ENCODE data around the gene MAOA. TPM values are rescaled to one million over a fixed set of nuclear protein-coding genes. Genes with fewer than 3 reads are reported as not detected.

The MAOA gene
- total RNA-seq, 1 donor from 2014 or later: 1.8 TPM

GRCh38 chrX:43750248-43750676 is 94.2 kb downstream of the MAOA start:
- no peaks in the 10 kb centered on the region for H3K4me1 ChIP-seq (ENCODE audit: insufficient read depth, low read length)
- H3K4me2 ChIP-seq (ENCODE audit: low read length): no peak overlapping the region
- H3K36me3 ChIP-seq (ENCODE audit: insufficient read depth, low read length): no peaks in the 10 kb centered on the region
- no peak overlapping the region for H3K9ac ChIP-seq (ENCODE audit: low read length)
- H3K27ac Mint-ChIP-seq (ENCODE audit: unreplicated experiment): no peak overlapping the region
- TF ChIP-seq EZH2 (IDR thresholded peaks at IDR 0.05; ENCODE audit: insufficient read depth, low read length) (no peak), CTCF (IDR thresholded peaks at IDR 0.05; ENCODE audit: insufficient read depth, low read depth, low read length) (peak; percentile 27)
- no peaks in the 10 kb centered on the region for H4K20me1 ChIP-seq (ENCODE audit: insufficient read depth, low read length)
- H3K4me3 Mint-ChIP-seq (ENCODE audit: unreplicated experiment): no peak overlapping the region
- FAIRE-seq (peak; percentile 62), DNase-seq (ENCODE audit: low read depth) (peak; percentile 25)
- H3K9me3 ChIP-seq (ENCODE audit: insufficient read depth, low read depth, low read length): no peaks in the 10 kb centered on the region
- H3K4me1 Mint-ChIP-seq (ENCODE audit: low read depth, unreplicated experiment): peaks cover 3% of the 10 kb centered on the region
- H3K27me3 Mint-ChIP-seq (ENCODE audit: low read depth, unreplicated experiment): no peaks in the 10 kb centered on the region
- H3K27me3 ChIP-seq (ENCODE audit: insufficient read depth, low read length): no peaks in the 10 kb centered on the region
- no peaks in the 10 kb centered on the region for H3K36me3 Mint-ChIP-seq (ENCODE audit: low read depth, unreplicated experiment)
- H3K4me3 ChIP-seq (ENCODE audit: insufficient read depth, low read depth, low read length): no peak overlapping the region
- no peak overlapping the region for H3K27ac ChIP-seq (ENCODE audit: low read depth, low read length)
- H2AFZ ChIP-seq (ENCODE audit: low read depth, low read length): no peak overlapping the region
- no peaks in the 10 kb centered on the region for H3K79me2 ChIP-seq (ENCODE audit: insufficient read depth, low read length)
- no peaks in the 10 kb centered on the region for H3K9me3 Mint-ChIP-seq (ENCODE audit: unreplicated experiment)

GRCh38 chrX:43753637-43754036 is 97.5 kb downstream of the MAOA start:
- no peaks in the 10 kb centered on the region for H3K4me1 ChIP-seq (ENCODE audit: insufficient read depth, low read length)
- H3K9me3 ChIP-seq (ENCODE audit: insufficient read depth, low read depth, low read length): no peaks in the 10 kb centered on the region
- H3K4me2 ChIP-seq (ENCODE audit: low read length): no peak overlapping the region
- no peaks in the 10 kb centered on the region for H4K20me1 ChIP-seq (ENCODE audit: insufficient read depth, low read length)
- H3K4me3 ChIP-seq (ENCODE audit: insufficient read depth, low read depth, low read length): no peak overlapping the region
- no peaks in the 10 kb centered on the region for H3K36me3 ChIP-seq (ENCODE audit: insufficient read depth, low read length)
- TF ChIP-seq EZH2 (IDR thresholded peaks at IDR 0.05; ENCODE audit: insufficient read depth, low read length): no peak
- no peak for TF ChIP-seq CTCF (IDR thresholded peaks at IDR 0.05; ENCODE audit: insufficient read depth, low read depth, low read length)
- Mint-ChIP-seq H3K9me3 (ENCODE audit: unreplicated experiment) (no peaks in the 10 kb centered on the region), H3K27me3 (ENCODE audit: low read depth, unreplicated experiment) (no peaks in the 10 kb centered on the region), H3K4me3 (ENCODE audit: unreplicated experiment) (no peak overlapping the region), H3K36me3 (ENCODE audit: low read depth, unreplicated experiment) (no peaks in the 10 kb centered on the region), H3K4me1 (ENCODE audit: low read depth, unreplicated experiment) (peaks cover 3% of the 10 kb centered on the region), H3K27ac (ENCODE audit: unreplicated experiment) (no peak overlapping the region)
- no peak overlapping the region for H3K9ac ChIP-seq (ENCODE audit: low read length)
- no peaks in the 10 kb centered on the region for H3K79me2 ChIP-seq (ENCODE audit: insufficient read depth, low read length)
- FAIRE-seq (no peak), DNase-seq (ENCODE audit: low read depth) (peak; percentile 10)
- no peak overlapping the region for H3K27ac ChIP-seq (ENCODE audit: low read depth, low read length)
- no peaks in the 10 kb centered on the region for H3K27me3 ChIP-seq (ENCODE audit: insufficient read depth, low read length)
- no peak overlapping the region for H2AFZ ChIP-seq (ENCODE audit: low read depth, low read length)

- TF ChIP-seq CTCF (IDR thresholded peaks at IDR 0.05; ENCODE audit: insufficient read depth, low read depth, low read length) (no peak), EZH2 (IDR thresholded peaks at IDR 0.05; ENCODE audit: insufficient read depth, low read length) (no peak)
- Histone ChIP-seq H2AFZ (ENCODE audit: low read depth, low read length) (no peak overlapping the region), H3K4me3 (ENCODE audit: insufficient read depth, low read depth, low read length) (no peak overlapping the region), H3K27ac (ENCODE audit: low read depth, low read length) (no peak overlapping the region), H3K9me3 (ENCODE audit: insufficient read depth, low read depth, low read length) (no peaks in the 10 kb centered on the region), H4K20me1 (ENCODE audit: insufficient read depth, low read length) (no peaks in the 10 kb centered on the region), H3K9ac (ENCODE audit: low read length) (no peak overlapping the region), H3K79me2 (ENCODE audit: insufficient read depth, low read length) (no peaks in the 10 kb centered on the region), H3K27me3 (ENCODE audit: insufficient read depth, low read length) (no peaks in the 10 kb centered on the region), H3K36me3 (ENCODE audit: insufficient read depth, low read length) (no peaks in the 10 kb centered on the region), H3K4me2 (ENCODE audit: low read length) (no peak overlapping the region), H3K4me1 (ENCODE audit: insufficient read depth, low read length) (no peaks in the 10 kb centered on the region)
- Mint-ChIP-seq H3K4me3 (ENCODE audit: unreplicated experiment) (no peak overlapping the region), H3K36me3 (ENCODE audit: low read depth, unreplicated experiment) (no peaks in the 10 kb centered on the region), H3K9me3 (ENCODE audit: unreplicated experiment) (no peaks in the 10 kb centered on the region), H3K27me3 (ENCODE audit: low read depth, unreplicated experiment) (no peaks in the 10 kb centered on the region), H3K27ac (ENCODE audit: unreplicated experiment) (no peak overlapping the region), H3K4me1 (ENCODE audit: low read depth, unreplicated experiment) (peaks cover 3% of the 10 kb centered on the region)
- DNase-seq (ENCODE audit: low read depth) (no peak), FAIRE-seq (no peak)
These were observed 100.0 kb downstream of the MAOA start for GRCh38 chrX:43756076-43756475.
